Body of pancreas (tissue), 4 donors: ENCODE measurements around the gene TSKS.

ENCODE experiments used
- POLR2A ChIP-seq, 3 donors: fragments of 450-650 bp; IDR thresholded peaks; one replicate each; pipeline ENCODE4 v1.6.1; 2016; ENCODE audit warnings: antibody characterized with exemption in 3 of 3, mild to moderate bottlenecking in 2 of 3
- TF ChIP-seq, protein P1 (sequence below), 7 experiments: fragments of 450-650 bp in 4 of 7; fragments of 200-600 bp in 3 of 7; sonication (generic) in 3 of 7; IDR thresholded peaks; one replicate each; pipeline ENCODE4 v1.5.1; 2016 to 2019; ENCODE audit warnings: antibody characterized with exemption in 7 of 7

DNA sequence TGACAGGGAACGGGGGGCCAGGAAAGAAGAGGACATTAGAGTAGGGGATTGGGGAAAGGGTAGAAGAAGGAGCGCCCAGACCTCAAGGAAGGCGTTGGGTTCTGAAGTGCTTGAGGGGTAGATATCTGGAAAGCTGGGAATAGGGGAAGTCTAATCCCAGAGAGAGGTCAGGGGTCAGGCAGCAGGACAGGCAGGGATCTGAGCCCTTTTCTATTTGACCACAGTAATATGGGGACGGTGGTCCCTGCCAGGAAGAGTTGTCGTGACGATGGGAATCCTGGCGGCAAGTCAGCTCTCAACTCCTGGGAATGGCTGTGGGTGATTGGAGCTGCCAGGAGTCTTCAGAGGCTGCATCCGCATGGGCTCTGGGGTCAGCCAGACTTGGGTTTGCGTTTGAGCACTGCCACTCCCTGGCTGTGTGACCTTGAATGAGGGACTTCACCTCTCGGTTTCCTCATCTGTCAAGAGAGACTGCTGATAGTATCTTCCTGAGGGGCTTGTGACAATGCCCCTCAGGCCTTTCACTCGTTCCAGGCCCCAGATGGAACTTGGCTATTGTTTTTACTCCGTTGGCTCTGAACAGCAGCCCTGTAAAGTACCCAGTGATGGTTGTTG lies 5.0 kb upstream of the TSKS start:
- TF ChIP-seq POLR2A (IDR thresholded peaks at IDR 0.05), result no peak
- TF ChIP-seq, protein P1, sequence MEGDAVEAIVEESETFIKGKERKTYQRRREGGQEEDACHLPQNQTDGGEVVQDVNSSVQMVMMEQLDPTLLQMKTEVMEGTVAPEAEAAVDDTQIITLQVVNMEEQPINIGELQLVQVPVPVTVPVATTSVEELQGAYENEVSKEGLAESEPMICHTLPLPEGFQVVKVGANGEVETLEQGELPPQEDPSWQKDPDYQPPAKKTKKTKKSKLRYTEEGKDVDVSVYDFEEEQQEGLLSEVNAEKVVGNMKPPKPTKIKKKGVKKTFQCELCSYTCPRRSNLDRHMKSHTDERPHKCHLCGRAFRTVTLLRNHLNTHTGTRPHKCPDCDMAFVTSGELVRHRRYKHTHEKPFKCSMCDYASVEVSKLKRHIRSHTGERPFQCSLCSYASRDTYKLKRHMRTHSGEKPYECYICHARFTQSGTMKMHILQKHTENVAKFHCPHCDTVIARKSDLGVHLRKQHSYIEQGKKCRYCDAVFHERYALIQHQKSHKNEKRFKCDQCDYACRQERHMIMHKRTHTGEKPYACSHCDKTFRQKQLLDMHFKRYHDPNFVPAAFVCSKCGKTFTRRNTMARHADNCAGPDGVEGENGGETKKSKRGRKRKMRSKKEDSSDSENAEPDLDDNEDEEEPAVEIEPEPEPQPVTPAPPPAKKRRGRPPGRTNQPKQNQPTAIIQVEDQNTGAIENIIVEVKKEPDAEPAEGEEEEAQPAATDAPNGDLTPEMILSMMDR (IDR thresholded peaks at IDR 0.05), result no peak
